ENCODE results near the gene CFLAR. TPM values are rescaled to one million over a fixed set of nuclear protein-coding genes. Genes with fewer than 3 reads are reported as not detected.

The CFLAR gene
- total RNA-seq, 1 experiment from 2014 or later: 35.6 TPM

DNA sequence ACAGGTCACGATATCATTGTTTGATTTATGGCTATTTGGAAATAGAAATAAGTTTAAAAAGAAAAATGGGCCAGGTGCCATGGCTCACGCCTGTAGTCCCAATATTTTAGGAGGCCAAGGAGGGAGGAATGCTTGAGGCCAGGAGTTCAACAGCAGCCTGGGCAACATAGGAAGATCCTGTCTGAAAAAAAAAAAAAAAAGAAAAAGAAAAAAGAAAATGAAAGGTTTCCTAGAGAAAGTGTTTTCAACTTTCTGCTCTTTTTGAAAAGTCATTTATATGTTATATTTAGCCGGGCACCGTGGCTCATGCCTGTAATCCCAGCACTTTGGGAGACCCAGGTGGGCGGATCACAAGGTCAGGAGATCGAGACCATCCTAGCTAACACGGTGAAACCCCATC is 41.0 kb upstream of the CFLAR start:
- intact Hi-C loops (cut with micrococcal nuclease): loop anchor here (5.0 kb wide), 2 partner anchors 188 to 363 kb away; partner anchors contain the start of genes NIF3L1 and PPIL3
- no peaks in the 10 kb centered on the region for H3K9me2 ChIP-seq (ENCODE audit: insufficient read depth)
- H3K4me3 ChIP-seq (replicated peaks in 1 of 2; ENCODE audit: low read depth in 1 of 2, low read length in 2 of 2): no peak overlapping the region
- no peak overlapping the region for H3K9ac ChIP-seq (ENCODE audit: low read length)
- H3K4me1 ChIP-seq (ENCODE audit: control insufficient read depth in 1 of 2, insufficient read depth in 2 of 2, low read length in 2 of 2): peaks cover 4 to 10% of the 10 kb centered on the region in 2 experiments; a peak in 3 of 4 replicates
- ATAC-seq (no peak), DNase-seq (ENCODE audit: low read depth, low spot score) (no peak)
- ChIA-PET RAD21 (ENCODE audit: low non-redundant PET in 1 of 2, low total read pairs in 2 of 2, uncharacterized antibody in 2 of 2, unreplicated experiment in 2 of 2) (interaction anchor here in 1 of 2 experiments (0.7 kb wide), 1 partner anchor 36 kb away, joined by 3 read pairs; no protein-coding TSS in a partner anchor), POLR2A (no interaction called here), CTCF (no interaction called here)
- H3K9me3 ChIP-seq (ENCODE audit: control insufficient read depth in 1 of 2, insufficient read depth in 1 of 2, low read depth in 1 of 2, low read length in 2 of 2): no peaks in the 10 kb centered on the region
- TF ChIP-seq CEBPB (IDR thresholded peaks at IDR 0.05; ENCODE audit: low read depth) (no peak), EZH2 (IDR thresholded peaks at IDR 0.05) (no peak), JUND (IDR thresholded peaks at IDR 0.05) (no peak), ZNF274 (IDR thresholded peaks at IDR 0.05; ENCODE audit: low read depth, low read length) (no peak), EGR1 (IDR thresholded peaks at IDR 0.05; ENCODE audit: low read depth) (no peak), SP1 (IDR thresholded peaks at IDR 0.05; ENCODE audit: low read depth) (no peak), POLR2A (IDR thresholded peaks at IDR 0.05; ENCODE audit: borderline replicate concordance, extremely low read depth, insufficient read depth, insufficient read length) (no peak), POLR2AphosphoS5 (IDR thresholded peaks at IDR 0.05; ENCODE audit: low read depth, low read length) (no peak), ZFX (IDR thresholded peaks at IDR 0.05) (no peak), TCF7L2 (IDR thresholded peaks at IDR 0.05; ENCODE audit: borderline replicate concordance, extremely low read depth, insufficient read depth, insufficient read length) (no peak)
- TF ChIP-seq, protein P1, sequence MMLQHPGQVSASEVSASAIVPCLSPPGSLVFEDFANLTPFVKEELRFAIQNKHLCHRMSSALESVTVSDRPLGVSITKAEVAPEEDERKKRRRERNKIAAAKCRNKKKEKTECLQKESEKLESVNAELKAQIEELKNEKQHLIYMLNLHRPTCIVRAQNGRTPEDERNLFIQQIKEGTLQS (IDR thresholded peaks at IDR 0.05): no peak
- no peak overlapping the region for H3K27ac ChIP-seq (ENCODE audit: low read depth, low read length)
- BruUV-seq (replicated peaks): no TSS peak
- no peak overlapping the region for H2AFZ ChIP-seq (ENCODE audit: low read depth, low read length, poor library complexity, severe bottlenecking)
- peaks cover 67% of the 10 kb centered on the region for H3K79me2 ChIP-seq (ENCODE audit: insufficient read depth, low read length)
- no peaks in the 10 kb centered on the region for H4K20me1 ChIP-seq (ENCODE audit: insufficient read depth)
- no peaks in the 10 kb centered on the region for H3K27me3 ChIP-seq (ENCODE audit: insufficient read depth, low read length)
- peaks cover 3 to 6% of the 10 kb centered on the region in 2 experiments; a peak in 1 of 4 replicates for H3K36me3 ChIP-seq (ENCODE audit: control insufficient read depth in 1 of 2, insufficient read depth in 2 of 2, low read length in 2 of 2)
- H3K4me2 ChIP-seq (ENCODE audit: low read length): no peak overlapping the region

DNA sequence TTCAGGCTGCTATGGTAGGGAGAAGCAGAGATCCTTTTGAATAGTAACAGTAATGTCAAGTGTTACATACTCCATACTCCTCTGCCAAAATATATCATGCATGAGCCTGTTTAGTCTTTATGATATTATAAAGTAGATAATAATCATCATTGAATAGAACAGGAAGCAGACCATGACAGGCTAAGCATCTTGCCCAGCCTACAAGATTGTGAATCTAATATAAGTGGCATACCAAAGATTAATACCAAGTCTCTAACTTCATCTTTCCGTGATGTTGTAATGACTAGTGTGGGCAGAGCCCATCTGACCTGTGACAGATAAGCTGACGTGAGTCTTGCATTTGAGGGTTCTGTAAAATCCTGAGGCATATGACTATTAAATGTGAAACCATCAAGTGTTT is 31.1 kb upstream of the CFLAR start:
- POLR2A ChIA-PET: no interaction called here
- Histone ChIP-seq H3K27me3 (ENCODE audit: insufficient read depth, low read length) (no peaks in the 10 kb centered on the region), H3K79me2 (ENCODE audit: insufficient read depth, low read length) (peaks cover 12% of the 10 kb centered on the region; the same call in 1 of the 2 replicates), H2AFZ (ENCODE audit: low read depth, low read length, poor library complexity, severe bottlenecking) (no peak overlapping the region), H3K9ac (ENCODE audit: low read length) (no peak overlapping the region), H3K36me3 (ENCODE audit: control insufficient read depth in 1 of 2, insufficient read depth in 2 of 2, low read length in 2 of 2) (peaks cover 6 to 14% of the 10 kb centered on the region in 2 experiments; a peak in 2 of 4 replicates), H3K9me3 (ENCODE audit: control insufficient read depth in 1 of 2, insufficient read depth in 1 of 2, low read depth in 1 of 2, low read length in 2 of 2) (no peaks in the 10 kb centered on the region), H4K20me1 (ENCODE audit: insufficient read depth) (no peaks in the 10 kb centered on the region), H3K4me2 (ENCODE audit: low read length) (no peak overlapping the region), H3K4me3 (replicated peaks in 1 of 2; ENCODE audit: low read depth in 1 of 2, low read length in 2 of 2) (no peak overlapping the region), H3K4me1 (ENCODE audit: control insufficient read depth in 1 of 2, insufficient read depth in 2 of 2, low read length in 2 of 2) (peaks cover 0 to 4% of the 10 kb centered on the region in 2 experiments; a peak in 2 of 4 replicates), H3K27ac (ENCODE audit: low read depth, low read length) (no peak overlapping the region), H3K9me2 (ENCODE audit: insufficient read depth) (no peaks in the 10 kb centered on the region)
- RAD21 ChIA-PET (ENCODE audit: low non-redundant PET in 1 of 2, low total read pairs in 2 of 2, uncharacterized antibody in 2 of 2, unreplicated experiment in 2 of 2): no interaction called here
- no TSS peak for BruUV-seq (replicated peaks)
- ATAC-seq (no peak), DNase-seq (ENCODE audit: low read depth, low spot score) (no peak)
- CTCF ChIA-PET: no interaction called here
- intact Hi-C loops (cut with micrococcal nuclease): no loop called here
- no peak for TF ChIP-seq POLR2A (IDR thresholded peaks at IDR 0.05; ENCODE audit: borderline replicate concordance, extremely low read depth, insufficient read depth, insufficient read length)
- TF ChIP-seq TCF7L2 (IDR thresholded peaks at IDR 0.05; ENCODE audit: borderline replicate concordance, extremely low read depth, insufficient read depth, insufficient read length): no peak
- no peak for TF ChIP-seq EGR1 (IDR thresholded peaks at IDR 0.05; ENCODE audit: low read depth)
- TF ChIP-seq EZH2 (IDR thresholded peaks at IDR 0.05): no peak
- TF ChIP-seq, protein P1 (IDR thresholded peaks at IDR 0.05): no peak
- no peak for TF ChIP-seq SIN3A (IDR thresholded peaks at IDR 0.05; ENCODE audit: low read depth)
- TF ChIP-seq SRF (IDR thresholded peaks at IDR 0.05; ENCODE audit: low read depth): no peak
- no peak for TF ChIP-seq CBX3 (IDR thresholded peaks at IDR 0.05; ENCODE audit: low read depth)
- TF ChIP-seq ZNF274 (IDR thresholded peaks at IDR 0.05; ENCODE audit: low read depth, low read length): no peak
- no peak for TF ChIP-seq YY1 (IDR thresholded peaks at IDR 0.05; ENCODE audit: extremely low read depth, insufficient replicate concordance, low read depth, low read length)
- TF ChIP-seq, protein P2, sequence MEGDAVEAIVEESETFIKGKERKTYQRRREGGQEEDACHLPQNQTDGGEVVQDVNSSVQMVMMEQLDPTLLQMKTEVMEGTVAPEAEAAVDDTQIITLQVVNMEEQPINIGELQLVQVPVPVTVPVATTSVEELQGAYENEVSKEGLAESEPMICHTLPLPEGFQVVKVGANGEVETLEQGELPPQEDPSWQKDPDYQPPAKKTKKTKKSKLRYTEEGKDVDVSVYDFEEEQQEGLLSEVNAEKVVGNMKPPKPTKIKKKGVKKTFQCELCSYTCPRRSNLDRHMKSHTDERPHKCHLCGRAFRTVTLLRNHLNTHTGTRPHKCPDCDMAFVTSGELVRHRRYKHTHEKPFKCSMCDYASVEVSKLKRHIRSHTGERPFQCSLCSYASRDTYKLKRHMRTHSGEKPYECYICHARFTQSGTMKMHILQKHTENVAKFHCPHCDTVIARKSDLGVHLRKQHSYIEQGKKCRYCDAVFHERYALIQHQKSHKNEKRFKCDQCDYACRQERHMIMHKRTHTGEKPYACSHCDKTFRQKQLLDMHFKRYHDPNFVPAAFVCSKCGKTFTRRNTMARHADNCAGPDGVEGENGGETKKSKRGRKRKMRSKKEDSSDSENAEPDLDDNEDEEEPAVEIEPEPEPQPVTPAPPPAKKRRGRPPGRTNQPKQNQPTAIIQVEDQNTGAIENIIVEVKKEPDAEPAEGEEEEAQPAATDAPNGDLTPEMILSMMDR (IDR thresholded peaks at IDR 0.05 in 2 of 3, conservative IDR thresholded peaks at IDR 0.05 in 1 of 3; ENCODE audit: borderline replicate concordance in 1 of 3, insufficient read depth in 1 of 3, low read depth in 2 of 3, low read length in 2 of 3): no peak
- no peak for TF ChIP-seq ELF1 (IDR thresholded peaks at IDR 0.05; ENCODE audit: borderline replicate concordance, low read depth)
- no peak for TF ChIP-seq ZFX (IDR thresholded peaks at IDR 0.05)
- no peak for TF ChIP-seq POLR2AphosphoS5 (IDR thresholded peaks at IDR 0.05; ENCODE audit: low read depth, low read length)
- TF ChIP-seq SP1 (IDR thresholded peaks at IDR 0.05; ENCODE audit: low read depth): no peak
- TF ChIP-seq, protein P3, sequence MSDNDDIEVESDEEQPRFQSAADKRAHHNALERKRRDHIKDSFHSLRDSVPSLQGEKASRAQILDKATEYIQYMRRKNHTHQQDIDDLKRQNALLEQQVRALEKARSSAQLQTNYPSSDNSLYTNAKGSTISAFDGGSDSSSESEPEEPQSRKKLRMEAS (IDR thresholded peaks at IDR 0.05): no peak

Measured in HCT116 (cell line).